GM12801 (cell line): Measurements from ENCODE around the gene RALBP1.

Experiments
- TF ChIP-seq, protein P1 (sequence below): IDR thresholded peaks from one replicate; pipeline ENCODE4 v1.5.1; 2011; ENCODE audit warnings: control low read depth; ENCODE audit not compliant: insufficient read length; ENCODE audit errors: extremely low read depth

Gene RALBP1

GRCh38 chr18:9547782-9548181 is 72.5 kb downstream of the RALBP1 start:
- TF ChIP-seq, protein P1, sequence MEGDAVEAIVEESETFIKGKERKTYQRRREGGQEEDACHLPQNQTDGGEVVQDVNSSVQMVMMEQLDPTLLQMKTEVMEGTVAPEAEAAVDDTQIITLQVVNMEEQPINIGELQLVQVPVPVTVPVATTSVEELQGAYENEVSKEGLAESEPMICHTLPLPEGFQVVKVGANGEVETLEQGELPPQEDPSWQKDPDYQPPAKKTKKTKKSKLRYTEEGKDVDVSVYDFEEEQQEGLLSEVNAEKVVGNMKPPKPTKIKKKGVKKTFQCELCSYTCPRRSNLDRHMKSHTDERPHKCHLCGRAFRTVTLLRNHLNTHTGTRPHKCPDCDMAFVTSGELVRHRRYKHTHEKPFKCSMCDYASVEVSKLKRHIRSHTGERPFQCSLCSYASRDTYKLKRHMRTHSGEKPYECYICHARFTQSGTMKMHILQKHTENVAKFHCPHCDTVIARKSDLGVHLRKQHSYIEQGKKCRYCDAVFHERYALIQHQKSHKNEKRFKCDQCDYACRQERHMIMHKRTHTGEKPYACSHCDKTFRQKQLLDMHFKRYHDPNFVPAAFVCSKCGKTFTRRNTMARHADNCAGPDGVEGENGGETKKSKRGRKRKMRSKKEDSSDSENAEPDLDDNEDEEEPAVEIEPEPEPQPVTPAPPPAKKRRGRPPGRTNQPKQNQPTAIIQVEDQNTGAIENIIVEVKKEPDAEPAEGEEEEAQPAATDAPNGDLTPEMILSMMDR, result no peak

GRCh38 chr18:9549405-9549804 is 74.1 kb downstream of the RALBP1 start:
- TF ChIP-seq, protein P1, result no peak

GRCh38 chr18:9550429-9550828 is 75.1 kb downstream of the RALBP1 start:
- TF ChIP-seq, protein P1, result no peak

- TF ChIP-seq, protein P1, result no peak
Measured at GRCh38 chr18:9552191-9552590, 76.9 kb downstream of the RALBP1 start.

DNA sequence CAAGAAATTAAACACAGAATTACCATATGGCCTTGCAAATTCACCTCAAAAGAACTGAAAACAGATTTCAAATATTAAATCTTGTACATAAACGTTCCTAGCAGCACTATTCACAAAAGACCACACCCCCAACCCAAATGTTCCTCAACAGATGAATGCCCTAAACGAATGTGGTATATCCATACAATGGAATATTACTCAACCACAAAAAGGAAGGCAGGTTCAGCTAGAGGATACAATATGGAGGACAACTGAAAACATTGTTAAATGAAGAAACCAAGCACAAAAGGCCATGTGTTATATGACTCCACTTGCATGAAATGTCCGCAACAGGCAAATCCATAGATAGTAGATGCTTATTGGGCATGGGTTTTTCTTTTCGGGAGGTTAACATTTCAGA is 77.3 kb downstream of the RALBP1 start:
- TF ChIP-seq, protein P1, result no peak

- TF ChIP-seq, protein P1, result no peak
Measured at GRCh38 chr18:9557250-9557943, 82.1 kb downstream of the RALBP1 start.

GRCh38 chr18:9558387-9559064 is 83.2 kb downstream of the RALBP1 start:
- TF ChIP-seq, protein P1, result no peak
